Measurements from ENCODE around the gene SH3BP1. TPM values are rescaled to one million over a fixed set of nuclear protein-coding genes. Genes with fewer than 3 reads are reported as not detected.

SH3BP1 gene
- total and polyA plus RNA-seq, 2 of the 13 experiments (the other 11 are each of a cell fraction or from before 2014, with no cell fraction given): 8.4 to 18.5 TPM

DNA sequence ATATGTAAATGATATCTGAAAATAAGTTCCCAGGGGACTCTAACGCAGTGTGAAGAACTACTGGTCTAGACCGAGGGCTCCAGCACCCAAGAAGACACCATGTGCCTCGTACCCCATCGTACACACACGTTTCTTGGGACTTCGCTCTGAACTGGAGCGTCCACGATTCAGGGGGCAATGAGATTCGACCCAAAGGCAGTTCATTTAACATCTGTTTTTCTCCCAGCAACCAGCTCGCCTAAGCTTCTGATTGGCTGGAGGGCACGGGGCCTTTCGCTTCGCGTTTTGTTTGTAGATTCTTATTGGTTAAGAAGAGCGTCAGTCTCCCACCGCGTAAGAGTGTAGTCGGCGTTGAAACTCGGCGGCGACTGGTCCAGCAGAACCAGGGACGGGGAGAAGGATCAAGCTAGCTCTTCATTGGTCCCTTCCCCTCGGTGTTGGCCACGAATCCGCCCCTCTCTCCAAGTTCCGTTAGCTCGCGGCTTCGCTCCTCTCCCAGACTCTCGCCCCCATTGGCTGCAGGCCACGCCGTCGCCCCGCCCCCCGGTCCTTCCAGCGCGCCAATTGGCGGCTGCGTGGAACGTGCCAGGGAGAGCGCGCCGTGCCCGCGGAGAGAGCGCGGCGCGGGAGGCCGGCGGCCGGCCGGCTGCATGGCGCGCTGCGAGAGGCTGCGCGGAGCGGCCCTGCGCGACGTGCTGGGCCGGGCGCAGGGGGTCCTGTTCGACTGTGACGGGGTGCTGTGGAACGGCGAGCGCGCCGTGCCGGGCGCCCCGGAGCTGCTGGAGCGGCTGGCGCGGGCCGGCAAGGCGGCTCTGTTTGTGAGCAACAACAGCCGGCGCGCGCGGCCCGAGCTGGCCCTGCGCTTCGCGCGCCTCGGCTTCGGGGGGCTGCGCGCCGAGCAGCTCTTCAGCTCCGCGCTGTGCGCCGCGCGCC, 18.9 kb downstream of the SH3BP1 start, which contains the start of gene PDXP (continued):
- TF ChIP-seq, protein P1, sequence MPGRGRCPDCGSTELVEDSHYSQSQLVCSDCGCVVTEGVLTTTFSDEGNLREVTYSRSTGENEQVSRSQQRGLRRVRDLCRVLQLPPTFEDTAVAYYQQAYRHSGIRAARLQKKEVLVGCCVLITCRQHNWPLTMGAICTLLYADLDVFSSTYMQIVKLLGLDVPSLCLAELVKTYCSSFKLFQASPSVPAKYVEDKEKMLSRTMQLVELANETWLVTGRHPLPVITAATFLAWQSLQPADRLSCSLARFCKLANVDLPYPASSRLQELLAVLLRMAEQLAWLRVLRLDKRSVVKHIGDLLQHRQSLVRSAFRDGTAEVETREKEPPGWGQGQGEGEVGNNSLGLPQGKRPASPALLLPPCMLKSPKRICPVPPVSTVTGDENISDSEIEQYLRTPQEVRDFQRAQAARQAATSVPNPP (CRISPR knock-in tag; IDR thresholded peaks at IDR 0.05): no peak
- TF ChIP-seq ZNF562 (CRISPR knock-in tag; IDR thresholded peaks at IDR 0.05; ENCODE audit: borderline replicate concordance) (no peak), ZNF343 (CRISPR knock-in tag; IDR thresholded peaks at IDR 0.05) (0 out of 2 replicates have a peak, but pooled peaks have one; percentile 15), ZSCAN12 (CRISPR knock-in tag; IDR thresholded peaks at IDR 0.05) (no peak), HNF4A (CRISPR knock-in tag; IDR thresholded peaks at IDR 0.05) (no peak), CAMTA2 (CRISPR knock-in tag; IDR thresholded peaks at IDR 0.05; ENCODE audit: borderline replicate concordance) (no peak), ARNT (IDR thresholded peaks at IDR 0.05) (no peak), POLR2A (IDR thresholded peaks at IDR 0.05; ENCODE audit: insufficient read depth in 1 of 2, low read depth in 2 of 2, low read length in 2 of 2) (peak in 1 of 2 experiments; percentile 91), KLF15 (CRISPR knock-in tag; IDR thresholded peaks at IDR 0.05; ENCODE audit: borderline replicate concordance) (no peak), HOXA7 (CRISPR knock-in tag; IDR thresholded peaks at IDR 0.05) (no peak), SALL1 (CRISPR knock-in tag; IDR thresholded peaks at IDR 0.05) (peak; percentile 52; the same call in 1 of the 2 replicates), TBX2 (CRISPR knock-in tag; IDR thresholded peaks at IDR 0.05; ENCODE audit: borderline replicate concordance) (no peak), ARNT2 (CRISPR knock-in tag; IDR thresholded peaks at IDR 0.05; ENCODE audit: low read depth) (peak; percentile 92)
- TF ChIP-seq, protein P2, sequence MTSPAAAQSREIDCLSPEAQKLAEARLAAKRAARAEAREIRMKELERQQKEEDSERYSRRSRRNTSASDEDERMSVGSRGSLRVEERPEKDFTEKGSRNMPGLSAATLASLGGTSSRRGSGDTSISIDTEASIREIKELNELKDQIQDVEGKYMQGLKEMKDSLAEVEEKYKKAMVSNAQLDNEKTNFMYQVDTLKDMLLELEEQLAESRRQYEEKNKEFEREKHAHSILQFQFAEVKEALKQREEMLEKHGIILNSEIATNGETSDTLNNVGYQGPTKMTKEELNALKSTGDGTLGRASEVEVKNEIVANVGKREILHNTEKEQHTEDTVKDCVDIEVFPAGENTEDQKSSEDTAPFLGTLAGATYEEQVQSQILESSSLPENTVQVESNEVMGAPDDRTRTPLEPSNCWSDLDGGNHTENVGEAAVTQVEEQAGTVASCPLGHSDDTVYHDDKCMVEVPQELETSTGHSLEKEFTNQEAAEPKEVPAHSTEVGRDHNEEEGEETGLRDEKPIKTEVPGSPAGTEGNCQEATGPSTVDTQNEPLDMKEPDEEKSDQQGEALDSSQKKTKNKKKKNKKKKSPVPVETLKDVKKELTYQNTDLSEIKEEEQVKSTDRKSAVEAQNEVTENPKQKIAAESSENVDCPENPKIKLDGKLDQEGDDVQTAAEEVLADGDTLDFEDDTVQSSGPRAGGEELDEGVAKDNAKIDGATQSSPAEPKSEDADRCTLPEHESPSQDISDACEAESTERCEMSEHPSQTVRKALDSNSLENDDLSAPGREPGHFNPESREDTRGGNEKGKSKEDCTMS (CRISPR knock-in tag; conservative IDR thresholded peaks at IDR 0.05): no peak
- TF ChIP-seq, protein P3, sequence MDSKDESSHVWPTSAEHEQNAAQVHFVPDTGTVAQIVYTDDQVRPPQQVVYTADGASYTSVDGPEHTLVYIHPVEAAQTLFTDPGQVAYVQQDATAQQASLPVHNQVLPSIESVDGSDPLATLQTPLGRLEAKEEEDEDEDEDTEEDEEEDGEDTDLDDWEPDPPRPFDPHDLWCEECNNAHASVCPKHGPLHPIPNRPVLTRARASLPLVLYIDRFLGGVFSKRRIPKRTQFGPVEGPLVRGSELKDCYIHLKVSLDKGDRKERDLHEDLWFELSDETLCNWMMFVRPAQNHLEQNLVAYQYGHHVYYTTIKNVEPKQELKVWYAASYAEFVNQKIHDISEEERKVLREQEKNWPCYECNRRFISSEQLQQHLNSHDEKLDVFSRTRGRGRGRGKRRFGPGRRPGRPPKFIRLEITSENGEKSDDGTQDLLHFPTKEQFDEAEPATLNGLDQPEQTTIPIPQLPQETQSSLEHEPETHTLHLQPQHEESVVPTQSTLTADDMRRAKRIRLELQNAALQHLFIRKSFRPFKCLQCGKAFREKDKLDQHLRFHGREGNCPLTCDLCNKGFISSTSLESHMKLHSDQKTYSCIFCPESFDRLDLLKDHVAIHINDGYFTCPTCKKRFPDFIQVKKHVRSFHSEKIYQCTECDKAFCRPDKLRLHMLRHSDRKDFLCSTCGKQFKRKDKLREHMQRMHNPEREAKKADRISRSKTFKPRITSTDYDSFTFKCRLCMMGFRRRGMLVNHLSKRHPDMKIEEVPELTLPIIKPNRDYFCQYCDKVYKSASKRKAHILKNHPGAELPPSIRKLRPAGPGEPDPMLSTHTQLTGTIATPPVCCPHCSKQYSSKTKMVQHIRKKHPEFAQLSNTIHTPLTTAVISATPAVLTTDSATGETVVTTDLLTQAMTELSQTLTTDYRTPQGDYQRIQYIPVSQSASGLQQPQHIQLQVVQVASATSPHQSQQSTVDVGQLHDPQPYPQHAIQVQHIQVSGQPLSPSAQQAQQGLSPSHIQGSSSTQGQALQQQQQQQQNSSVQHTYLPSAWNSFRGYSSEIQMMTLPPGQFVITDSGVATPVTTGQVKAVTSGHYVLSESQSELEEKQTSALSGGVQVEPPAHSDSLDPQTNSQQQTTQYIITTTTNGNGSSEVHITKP (CRISPR knock-in tag; IDR thresholded peaks at IDR 0.05; ENCODE audit: low read depth): no peak
- TF ChIP-seq, protein P4, sequence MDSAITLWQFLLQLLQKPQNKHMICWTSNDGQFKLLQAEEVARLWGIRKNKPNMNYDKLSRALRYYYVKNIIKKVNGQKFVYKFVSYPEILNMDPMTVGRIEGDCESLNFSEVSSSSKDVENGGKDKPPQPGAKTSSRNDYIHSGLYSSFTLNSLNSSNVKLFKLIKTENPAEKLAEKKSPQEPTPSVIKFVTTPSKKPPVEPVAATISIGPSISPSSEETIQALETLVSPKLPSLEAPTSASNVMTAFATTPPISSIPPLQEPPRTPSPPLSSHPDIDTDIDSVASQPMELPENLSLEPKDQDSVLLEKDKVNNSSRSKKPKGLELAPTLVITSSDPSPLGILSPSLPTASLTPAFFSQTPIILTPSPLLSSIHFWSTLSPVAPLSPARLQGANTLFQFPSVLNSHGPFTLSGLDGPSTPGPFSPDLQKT (CRISPR knock-in tag; IDR thresholded peaks at IDR 0.05; ENCODE audit: borderline replicate concordance): no peak
- TF ChIP-seq, protein P5, sequence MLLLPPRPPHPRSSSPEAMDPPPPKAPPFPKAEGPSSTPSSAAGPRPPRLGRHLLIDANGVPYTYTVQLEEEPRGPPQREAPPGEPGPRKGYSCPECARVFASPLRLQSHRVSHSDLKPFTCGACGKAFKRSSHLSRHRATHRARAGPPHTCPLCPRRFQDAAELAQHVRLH (CRISPR knock-in tag; IDR thresholded peaks at IDR 0.05; ENCODE audit: borderline replicate concordance, low read depth): no peak

Measured in HepG2 (cell line).